GM19238 (cell line): ENCODE measurements around the gene SUFU.

Experiments used
- DNase-seq: peaks from one replicate; pipeline ENCODE4 v3.0.0; 2011; ENCODE audit warnings: low spot score; ENCODE audit not compliant: insufficient read length

SUFU gene

DNA sequence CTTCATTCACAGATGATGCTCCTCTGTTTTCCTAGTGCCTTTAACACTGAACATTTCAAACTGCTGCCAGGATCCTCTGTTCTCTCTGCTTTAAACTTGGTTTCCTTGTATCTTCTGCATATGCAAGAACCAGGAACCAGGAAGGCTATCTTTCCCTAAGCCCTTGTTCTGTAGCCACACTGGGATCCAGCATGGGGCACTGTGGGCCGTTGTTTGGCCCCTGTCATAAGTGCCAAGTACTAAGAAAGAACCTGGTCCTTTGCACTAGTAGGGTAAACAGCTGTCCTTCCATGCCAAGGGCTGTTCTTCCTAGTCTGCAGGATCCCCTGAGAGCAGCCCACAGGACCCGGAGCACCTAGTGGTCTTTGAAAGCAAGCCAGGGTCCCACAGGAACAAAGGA, 91.5 kb downstream of the SUFU start:
- DNase-seq, result no peak

DNA sequence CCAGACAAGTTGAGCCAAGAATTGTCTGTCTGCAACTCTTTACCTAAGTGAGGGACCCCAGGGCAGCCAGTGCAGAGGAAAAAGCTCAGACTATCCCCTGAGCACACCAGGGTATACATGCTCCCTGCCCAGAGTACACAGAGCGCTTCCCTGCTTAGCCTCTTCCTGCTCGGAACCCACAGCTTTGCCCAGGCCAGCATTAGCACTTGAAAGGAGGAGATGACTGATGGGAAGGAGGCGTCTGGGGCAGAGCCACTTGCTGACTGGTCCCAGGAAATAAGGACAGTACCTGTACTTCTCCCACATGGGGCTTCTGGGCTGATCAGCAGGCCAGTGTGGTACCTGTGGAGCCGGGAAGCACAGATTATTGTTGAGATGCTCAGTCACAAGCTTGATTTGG, 92.1 kb downstream of the SUFU start:
- DNase-seq, result no peak

DNA sequence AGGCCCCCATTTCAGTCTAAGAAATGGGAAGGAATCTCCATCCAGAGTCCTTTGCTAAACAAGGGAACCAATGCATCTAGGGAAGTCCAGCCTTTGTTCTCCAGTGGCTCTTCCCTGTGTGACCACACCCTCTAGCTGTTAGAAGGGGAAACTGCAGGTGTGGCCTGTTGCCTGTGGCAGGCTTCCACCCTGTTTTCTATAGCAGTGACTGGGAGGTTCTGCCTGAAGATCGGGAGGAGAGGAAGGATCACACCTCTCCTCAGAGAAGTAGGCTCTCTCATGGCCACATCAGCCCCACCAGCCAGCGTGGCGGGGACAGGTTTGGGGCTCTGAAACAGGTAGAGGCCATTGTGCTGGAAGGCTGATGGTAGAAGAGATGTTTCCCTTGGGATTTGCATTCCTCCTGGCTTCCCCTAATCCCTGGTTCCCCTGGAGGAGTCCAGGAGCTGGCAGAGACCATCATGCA, 92.8 kb downstream of the SUFU start:
- peak; percentile 59 for DNase-seq

DNA sequence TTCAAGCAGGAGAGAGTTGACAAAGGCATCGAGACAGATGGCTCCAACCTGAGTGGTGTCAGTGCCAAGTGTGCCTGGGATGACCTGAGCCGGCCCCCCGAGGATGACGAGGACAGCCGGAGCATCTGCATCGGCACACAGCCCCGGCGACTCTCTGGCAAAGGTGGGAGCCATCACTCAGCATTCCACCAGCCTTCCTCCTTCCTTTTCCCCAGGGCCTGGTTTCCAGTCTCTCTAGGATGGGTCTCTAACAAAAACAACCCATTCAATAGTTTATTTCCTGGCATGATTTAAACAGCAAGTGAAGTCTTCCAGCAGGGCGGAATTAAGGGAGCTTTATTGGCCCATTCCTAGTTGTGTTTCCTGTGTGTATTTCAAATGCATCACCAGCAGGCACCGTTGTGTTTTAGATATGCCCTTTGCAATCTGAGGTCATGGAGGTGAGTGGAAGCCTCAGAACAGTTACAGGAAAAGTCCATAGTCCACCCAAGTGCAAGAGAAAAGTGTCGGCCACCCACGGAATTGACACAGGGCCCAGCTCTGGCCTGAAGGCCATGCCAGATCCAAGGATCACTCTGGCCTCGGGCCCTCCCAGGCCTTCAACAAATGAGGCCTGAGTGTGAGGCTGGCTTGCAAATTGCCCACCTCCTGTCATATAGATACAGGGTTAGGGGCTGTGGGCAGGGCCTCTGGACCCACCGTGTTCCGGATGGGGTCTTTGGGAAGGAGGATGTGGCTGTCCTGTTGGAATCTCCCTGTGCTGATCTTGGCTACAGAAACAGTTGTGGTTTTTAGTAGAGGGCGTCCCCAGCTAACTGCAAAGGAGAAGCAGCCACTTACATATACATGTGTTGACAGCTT, 93.6 kb downstream of the SUFU start:
- DNase-seq, result no peak

DNA sequence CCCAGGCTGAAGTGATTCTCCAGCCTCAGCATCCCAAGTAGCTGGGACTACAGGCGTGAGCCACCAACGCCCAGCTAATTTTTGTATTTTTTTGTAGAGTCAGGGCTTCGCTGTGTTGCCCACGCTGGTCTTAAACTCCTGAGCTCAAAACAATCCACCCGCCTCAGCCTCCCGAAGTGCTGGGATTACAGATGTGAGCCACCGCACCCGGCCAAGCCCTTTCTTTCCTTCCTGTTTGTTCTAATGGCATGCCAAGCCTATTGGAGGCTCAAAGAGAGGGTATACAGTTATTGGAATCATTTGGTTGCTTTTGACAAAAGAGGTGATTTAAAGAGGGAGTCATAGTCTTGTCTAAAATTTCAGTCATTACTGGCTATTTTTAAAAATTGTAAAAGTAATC, 94.5 kb downstream of the SUFU start:
- no peak for DNase-seq

DNA sequence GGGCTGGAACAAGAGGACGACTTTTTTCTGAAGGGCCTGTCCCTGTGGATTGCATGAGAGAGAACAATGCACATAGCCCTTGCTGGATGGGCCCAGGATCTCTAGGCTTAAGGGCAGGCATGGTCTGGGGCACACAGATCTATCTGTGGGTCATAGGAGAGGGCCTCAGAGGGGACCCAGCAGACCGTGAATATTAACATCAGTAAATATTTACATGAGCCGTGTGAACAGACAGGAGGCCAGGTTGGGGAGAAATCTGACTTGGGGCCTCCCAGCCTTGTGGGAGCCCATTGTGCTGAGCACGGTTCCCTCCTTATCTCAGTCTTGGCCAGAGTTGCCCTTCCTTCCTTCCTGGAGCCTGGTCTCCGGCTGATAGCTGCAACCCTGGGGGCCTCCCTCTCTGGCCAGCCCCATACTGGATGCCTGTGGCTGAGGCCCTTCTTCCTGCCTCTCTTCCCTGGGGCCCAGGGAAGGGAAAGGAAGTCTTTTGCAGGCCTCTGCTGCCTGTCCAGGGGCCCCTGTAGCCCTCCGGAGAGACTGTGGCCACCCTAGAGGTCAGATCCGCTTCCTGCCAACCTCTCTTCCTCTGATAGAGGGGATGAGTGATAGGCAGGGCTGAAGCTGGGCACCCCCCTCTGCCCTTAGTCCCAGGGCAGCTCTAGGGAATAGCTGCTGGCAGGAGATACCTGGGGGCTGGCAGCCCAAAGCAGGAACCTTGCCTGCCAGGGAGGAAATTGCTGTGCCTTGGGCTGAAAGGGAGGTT, 96.0 kb downstream of the SUFU start:
- DNase-seq, result no peak

DNA sequence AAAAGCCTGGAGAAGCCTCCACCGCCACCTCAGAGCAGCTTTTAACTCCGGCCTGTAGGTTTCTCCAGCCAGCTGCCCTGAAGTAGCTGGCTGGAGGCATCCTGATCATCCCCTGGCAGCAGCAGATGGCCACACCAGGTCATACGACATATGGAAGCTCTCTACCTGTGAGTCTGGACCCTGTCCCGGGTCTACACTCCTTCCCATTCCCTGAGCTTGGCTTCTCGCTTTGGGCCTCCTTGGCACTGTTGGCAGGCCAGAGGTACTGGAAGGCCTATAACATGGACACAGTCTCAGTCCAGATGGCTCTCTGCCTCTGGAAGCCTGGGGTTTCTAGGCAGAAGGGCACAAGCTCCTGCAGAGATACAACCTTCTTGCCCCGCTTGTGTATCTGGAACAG, 97.0 kb downstream of the SUFU start:
- no peak for DNase-seq

DNA sequence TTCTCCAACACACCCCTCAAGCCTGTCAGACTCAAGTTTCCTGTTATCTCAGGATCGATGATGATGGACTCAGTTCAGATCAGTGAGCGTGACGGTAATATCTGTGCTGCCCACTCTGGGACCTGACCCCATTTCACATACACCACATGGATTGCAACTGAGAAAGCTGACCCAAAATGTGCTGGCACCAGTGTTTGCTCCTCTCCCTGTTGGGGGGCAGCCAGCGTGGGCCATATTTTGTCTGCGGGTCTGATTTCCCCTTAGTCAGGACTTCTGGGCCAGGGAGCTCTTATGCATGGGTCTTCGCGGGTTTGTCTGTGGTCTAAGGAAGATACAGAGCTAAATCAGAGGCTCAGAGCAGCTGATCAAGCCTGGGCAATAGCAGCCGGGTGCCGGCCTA, 97.9 kb downstream of the SUFU start:
- no peak for DNase-seq

DNA sequence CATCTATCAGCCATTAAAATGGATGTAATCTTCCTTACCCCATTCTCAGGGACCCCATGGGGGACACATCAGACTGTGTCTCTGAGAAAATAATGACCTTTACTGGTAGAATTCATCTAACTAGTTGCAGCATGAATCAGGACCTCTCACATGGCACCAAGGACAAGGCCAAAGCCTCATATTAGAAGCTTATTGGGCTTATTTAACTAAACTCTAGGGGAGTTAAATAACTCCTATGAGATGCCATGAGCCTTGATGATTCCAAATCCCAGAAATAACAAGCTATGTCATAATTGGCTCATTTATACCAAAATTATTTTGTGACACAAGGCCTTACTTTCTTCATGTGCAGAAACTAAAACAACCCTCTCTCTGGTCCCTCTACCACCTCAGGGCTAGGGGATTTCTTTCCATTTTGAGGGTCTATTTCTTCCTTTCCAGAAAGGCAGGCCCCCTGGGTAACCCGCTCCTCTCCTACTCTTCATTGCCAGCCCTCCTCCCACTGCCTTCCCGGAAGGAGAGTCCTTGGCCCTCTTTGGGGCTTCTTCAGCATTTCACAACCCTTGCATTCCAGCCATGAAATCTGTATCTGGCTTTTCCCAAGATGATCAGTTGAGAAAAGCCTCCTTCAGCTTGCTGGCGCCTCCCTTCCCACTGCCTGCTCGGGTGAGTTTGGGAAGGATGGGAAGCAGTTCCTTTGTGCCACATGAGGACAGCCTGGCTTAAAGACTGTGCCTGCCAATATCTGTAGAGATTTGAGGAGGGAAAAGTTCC, 98.7 kb downstream of the SUFU start:
- DNase-seq, result no peak

DNA sequence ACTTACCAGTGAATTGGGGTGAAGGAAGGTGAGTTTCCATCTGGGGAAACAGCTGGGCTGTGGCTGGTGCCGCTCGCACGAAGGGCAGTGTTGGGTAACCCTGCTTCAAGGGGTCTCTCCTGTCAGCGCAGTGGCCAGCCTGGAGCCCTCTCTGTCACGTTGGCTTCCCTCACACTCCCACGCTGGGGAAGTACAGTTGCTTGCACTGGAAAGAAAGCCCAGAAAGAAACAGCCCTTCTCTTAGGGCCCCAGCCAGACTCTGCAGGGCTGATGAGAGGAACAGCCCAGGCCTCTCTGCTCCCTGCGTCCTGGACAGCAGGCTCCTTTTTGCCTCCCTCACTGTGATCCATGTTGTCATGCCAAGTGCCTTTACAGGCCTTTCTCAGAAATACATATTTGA, 100.2 kb downstream of the SUFU start:
- DNase-seq, result no peak

DNA sequence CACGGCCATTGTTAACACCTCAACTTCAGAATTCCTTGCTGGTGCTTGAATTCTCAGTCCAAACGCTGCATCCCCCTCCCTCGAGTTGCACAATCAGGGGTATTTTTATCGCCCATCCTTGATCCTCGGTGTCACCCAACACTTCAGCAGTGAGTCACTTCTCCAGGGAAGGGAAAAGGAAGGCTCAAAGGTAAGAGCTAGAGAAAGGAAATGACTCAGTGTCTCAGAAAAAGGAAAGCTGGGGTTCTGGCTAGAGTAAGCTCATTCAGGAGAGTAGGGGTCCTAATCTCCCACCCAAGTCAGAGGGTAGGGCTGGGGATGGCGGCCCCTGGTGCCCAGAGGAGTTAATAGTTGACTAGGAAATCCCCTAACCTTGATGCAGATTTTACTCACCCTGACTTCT, 100.7 kb downstream of the SUFU start:
- no peak for DNase-seq

DNA sequence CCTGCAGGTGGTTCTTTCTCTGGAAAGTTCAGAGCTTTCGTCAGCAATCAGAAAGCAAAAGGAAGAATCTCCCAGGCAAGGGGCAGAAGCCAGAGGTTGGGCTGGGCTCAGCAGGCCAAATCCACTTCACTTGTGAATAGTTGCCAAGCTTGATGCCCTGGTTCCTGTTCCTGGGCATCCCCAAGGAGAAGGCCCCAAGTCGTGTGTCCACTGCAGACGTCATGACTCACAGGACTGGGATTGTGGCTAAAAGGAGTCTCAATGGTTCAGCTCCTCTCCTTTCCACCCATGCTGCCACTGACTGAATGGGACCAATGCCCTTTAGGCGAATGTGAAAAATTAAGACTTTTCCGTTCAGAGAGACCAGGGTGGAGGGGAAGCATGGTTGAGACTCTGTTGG, 101.9 kb downstream of the SUFU start:
- DNase-seq, result no peak

DNA sequence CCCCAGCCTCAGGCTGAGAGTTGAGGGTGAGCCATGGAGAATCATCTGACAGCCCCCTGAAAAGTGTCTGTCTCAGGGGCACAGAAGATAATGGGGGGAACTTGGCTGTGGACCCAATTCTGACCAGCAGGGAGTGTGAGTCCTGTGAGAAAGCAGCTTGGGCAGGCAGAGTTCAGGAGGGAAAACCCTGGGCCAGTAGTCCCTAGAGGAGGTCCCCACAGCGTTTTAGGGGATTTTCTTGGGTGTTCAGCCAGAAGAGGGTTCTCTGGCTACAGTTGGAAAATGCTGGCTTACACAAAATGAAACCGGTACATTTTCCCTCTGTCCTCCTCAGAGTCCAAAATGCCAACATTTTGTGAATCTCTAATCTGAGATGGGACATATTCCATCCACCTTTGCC, 104.7 kb downstream of the SUFU start:
- DNase-seq, result peak; percentile 54

DNA sequence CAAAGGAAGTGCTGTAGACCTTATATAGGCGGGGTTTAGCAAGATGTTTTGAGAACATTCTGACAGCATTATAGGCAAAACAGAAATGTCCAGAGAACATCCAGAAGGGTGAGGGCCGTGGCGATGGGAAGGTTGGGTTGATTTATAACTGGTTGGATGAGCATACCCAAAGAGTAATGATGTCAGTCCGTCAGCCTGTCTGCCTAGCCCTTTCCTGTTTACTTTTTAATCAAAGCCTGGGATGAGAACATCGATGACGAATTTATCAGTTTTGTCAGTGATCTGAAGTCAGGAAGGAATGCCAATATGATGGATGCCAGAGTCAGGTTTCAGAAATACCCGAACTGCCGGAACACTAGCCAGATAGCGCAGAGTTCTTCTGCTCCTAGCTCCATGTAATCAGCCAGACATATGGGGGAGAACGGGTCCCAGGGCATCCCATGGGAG, 106.7 kb downstream of the SUFU start:
- no peak for DNase-seq

DNA sequence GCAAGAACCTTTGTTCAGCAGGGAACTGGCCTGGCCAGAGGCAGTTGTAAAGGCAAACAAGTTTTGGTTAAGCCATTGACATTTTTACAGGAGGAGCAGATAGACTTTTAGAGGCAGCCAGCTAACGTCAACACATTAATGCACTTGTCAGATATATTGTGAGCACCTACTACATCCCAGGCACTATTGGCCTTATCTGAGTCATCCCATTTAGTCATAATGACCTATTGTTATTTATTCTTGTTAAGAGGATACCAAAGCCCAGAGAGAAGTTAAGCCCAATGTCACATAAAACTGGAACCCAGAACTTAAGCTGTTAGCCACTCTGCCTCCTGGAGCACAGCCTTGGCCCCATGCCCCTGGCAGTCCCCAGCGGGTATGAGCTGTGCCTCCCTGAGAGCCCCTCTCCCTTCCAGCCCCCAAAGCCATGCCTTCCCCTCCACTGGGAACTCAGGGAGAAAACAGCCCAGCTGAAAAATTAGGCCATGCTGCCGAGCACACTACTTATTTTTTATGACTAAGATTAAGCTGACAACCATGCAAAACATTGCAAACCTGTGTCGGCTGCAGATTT, 107.8 kb downstream of the SUFU start:
- no peak for DNase-seq

DNA sequence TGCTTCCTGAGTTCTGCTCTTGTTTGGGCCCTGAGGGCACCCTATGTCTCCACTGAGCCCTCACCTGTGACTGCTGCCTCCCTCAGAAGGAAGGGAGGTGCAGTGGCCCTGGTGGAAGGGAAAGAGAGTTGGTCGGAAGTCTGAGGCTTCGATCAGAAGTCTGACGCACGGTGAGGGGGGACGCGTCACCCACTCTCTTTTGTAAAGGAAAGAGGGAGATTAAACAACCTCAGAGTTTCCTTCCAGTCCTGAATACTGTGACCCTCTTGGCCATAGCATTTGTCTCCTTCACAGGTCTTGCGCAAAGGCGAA, 109.1 kb downstream of the SUFU start:
- DNase-seq, result no peak

DNA sequence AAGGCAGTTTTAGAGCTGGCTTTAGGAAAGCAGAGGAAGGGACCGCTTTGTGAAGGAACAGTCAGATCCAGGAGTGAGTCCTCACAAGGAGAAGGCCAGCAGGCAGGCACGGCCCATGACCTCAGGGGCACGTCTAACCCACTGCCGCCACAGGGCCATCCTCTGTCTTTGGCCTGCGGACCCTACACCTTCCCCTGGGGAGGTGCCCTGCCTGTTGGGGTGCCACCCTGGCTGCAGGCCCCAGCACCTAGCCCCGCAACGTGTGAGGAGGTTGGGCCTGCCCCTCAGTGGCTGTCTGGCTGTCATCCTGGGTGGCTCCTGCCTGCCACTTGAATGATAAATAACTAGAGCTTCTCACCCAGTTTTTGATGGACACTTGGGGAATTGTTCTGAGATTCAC, 109.5 kb downstream of the SUFU start:
- DNase-seq, result no peak

DNA sequence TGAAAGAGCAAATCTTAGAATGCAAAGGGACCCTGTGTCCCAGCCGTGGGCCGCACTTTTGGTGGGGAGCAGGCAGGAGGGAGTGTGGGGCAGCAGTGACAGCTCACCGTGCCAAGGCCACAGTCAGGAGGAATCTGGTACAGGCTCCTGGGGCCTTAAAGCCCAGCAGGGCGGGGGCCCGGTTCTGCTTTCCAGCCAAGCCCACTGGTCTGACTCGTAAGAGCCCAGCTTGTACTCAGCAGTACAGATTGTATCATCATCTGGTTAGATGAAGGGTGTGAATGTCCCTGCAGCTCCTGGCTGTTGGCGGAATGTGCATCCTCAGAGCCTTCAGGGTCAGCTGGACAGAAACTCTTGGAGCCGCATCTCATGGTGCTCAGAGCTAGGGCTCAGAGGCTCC, 110.0 kb downstream of the SUFU start:
- DNase-seq, result no peak

DNA sequence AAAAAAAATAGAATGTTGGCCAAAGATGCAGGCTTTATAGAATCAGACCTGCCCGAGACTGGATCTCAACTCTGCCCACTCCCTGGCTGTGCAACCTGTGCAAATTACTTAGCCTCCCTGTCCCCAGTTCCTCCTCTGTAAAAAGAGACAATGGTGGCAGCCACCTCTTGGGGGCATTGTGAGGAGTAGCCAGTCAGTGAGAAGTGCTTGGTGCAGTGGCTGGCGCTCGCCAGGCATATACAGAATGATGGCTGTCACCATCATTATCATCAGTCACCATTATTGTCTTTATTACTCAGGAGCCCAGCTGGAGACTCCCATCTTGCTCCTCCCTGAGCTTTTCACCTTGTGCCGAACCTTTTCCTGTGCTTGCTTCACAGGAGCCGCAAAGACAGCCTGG, 111.1 kb downstream of the SUFU start:
- DNase-seq, result no peak

DNA sequence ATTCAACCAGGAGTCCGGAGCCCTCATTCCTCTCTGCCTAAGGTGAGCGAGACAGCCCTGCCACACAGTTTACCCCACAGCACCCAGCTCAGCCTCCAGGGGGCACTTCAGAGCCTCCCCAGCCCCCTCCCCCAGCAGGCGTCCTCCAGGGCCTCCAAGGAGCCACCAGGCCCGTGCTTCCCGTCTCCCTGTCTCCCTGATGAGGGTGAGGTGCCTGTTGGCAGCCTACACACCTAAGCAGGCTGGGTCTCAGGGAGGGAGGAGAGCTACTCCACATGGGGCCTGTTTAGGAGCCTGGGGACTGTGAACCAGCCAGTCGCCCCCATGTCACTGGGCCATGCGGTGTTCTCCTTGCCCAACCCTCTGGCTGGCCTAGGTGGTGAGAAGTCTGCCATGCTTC, 111.6 kb downstream of the SUFU start:
- DNase-seq, result no peak

DNA sequence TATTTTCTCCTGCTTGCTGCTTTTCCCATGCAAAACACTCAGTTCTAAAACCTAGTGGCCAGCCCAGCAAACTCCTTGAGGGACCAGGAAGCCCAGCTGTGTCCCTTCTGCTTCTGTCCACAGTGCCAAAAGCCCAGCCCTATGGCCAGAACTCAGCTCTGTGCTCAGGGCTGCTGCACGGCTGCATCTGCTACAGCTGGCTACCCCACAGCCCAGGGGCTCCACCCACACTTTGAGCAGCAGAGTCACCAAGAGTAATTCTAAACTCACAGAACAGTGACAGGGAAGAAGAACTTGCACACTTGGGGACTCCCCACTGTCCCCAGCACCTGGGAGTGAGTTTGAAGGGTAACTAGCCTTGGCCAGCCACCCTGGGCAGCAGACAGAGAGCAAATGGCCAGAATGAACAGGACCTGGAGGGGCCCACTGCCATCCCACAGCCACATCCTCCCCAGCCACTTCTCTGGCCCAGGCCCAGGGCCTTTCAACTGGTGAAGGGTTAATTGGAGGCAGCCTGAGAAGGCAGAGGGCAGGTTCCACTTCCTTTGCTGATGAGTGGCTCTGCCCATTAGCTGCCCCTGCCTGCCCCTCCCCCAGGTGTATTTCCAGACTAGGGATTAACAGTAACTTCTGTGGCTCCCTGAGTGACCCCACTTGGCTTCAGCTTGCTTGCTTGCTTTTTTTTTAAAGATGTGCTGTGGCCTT, 112.4 kb downstream of the SUFU start:
- DNase-seq, result no peak
